ENCODE measurements around the gene NDUFB10.

- TF ChIP-seq POLR2AphosphoS5 (IDR thresholded peaks at IDR 0.05; ENCODE audit: low read depth, low read length) (no peak), REST (IDR thresholded peaks at IDR 0.05; ENCODE audit: insufficient read depth in 1 of 2, low read depth in 2 of 2, low read length in 2 of 2) (no peak), TAF1 (IDR thresholded peaks at IDR 0.05; ENCODE audit: borderline replicate concordance, insufficient read depth, low read length) (no peak), SIN3A (IDR thresholded peaks at IDR 0.05; ENCODE audit: borderline replicate concordance, insufficient read depth, low read length) (no peak), FOXP2 (optimal IDR thresholded peaks at IDR 0.05; ENCODE audit: borderline replicate concordance, extremely low read depth, extremely low read length, insufficient read depth) (no peak)
Observed at GRCh38 chr16:1998360-1998835, 39.1 kb downstream of the NDUFB10 start.

Data from PFSK-1 (cell line).